ENCODE measurements around the gene CCDC87.

Gene CCDC87

GRCh38 chr11:66636411-66636810 lies 43.5 kb upstream of the CCDC87 start:
- peak overlapping the region; percentile 18; the same call in 1 of the 2 replicates for H3K27ac ChIP-seq (ENCODE audit: low read length)
- H3K4me1 ChIP-seq (ENCODE audit: insufficient read depth, low read length), result peaks cover 62% of the 10 kb centered on the region
- H3K79me2 ChIP-seq (ENCODE audit: insufficient read depth, low read length), result peaks cover 97% of the 10 kb centered on the region
- TF ChIP-seq EZH2 (IDR thresholded peaks at IDR 0.05; ENCODE audit: borderline replicate concordance, low read depth, low read length, severe bottlenecking), result no peak
- no peak for TF ChIP-seq CTCF (IDR thresholded peaks at IDR 0.05; ENCODE audit: borderline replicate concordance, extremely low read depth, low read length, poor library complexity, severe bottlenecking)
- H4K20me1 ChIP-seq (ENCODE audit: insufficient read depth, low read length), result peaks cover 68% of the 10 kb centered on the region
- H3K9me3 ChIP-seq (ENCODE audit: insufficient read depth, low read length, severe bottlenecking), result no peaks in the 10 kb centered on the region
- H3K4me2 ChIP-seq (ENCODE audit: insufficient read depth, low read length), result peak overlapping the region; percentile 32
- ATAC-seq (ENCODE audit: insufficient read depth, low read depth), result no peak
- no peak overlapping the region for H3K4me3 ChIP-seq (ENCODE audit: low read depth in 1 of 2, low read length in 2 of 2)
- peak overlapping the region; percentile 59; the same call in 1 of the 2 replicates for H3K9ac ChIP-seq (ENCODE audit: low read depth, low read length)
- no peak overlapping the region for H2AFZ ChIP-seq (ENCODE audit: low read depth, low read length)
- no peak for DNase-seq
- peaks cover 65% of the 10 kb centered on the region for H3K36me3 ChIP-seq (ENCODE audit: insufficient read depth, low read length)
- H3K27me3 ChIP-seq (ENCODE audit: insufficient read depth, low read length, poor library complexity), result no peaks in the 10 kb centered on the region

GRCh38 chr11:66632952-66633351 lies 40.1 kb upstream of the CCDC87 start:
- Histone ChIP-seq H3K79me2 (ENCODE audit: insufficient read depth, low read length) (peaks cover 100% of the 10 kb centered on the region), H3K9me3 (ENCODE audit: insufficient read depth, low read length, severe bottlenecking) (no peaks in the 10 kb centered on the region), H3K4me2 (ENCODE audit: insufficient read depth, low read length) (no peak overlapping the region), H3K27me3 (ENCODE audit: insufficient read depth, low read length, poor library complexity) (no peaks in the 10 kb centered on the region), H3K27ac (ENCODE audit: low read length) (no peak overlapping the region), H2AFZ (ENCODE audit: low read depth, low read length) (no peak overlapping the region), H3K36me3 (ENCODE audit: insufficient read depth, low read length) (peaks cover 67% of the 10 kb centered on the region), H3K4me1 (ENCODE audit: insufficient read depth, low read length) (peaks cover 40% of the 10 kb centered on the region), H4K20me1 (ENCODE audit: insufficient read depth, low read length) (peaks cover 70% of the 10 kb centered on the region), H3K4me3 (ENCODE audit: low read depth in 1 of 2, low read length in 2 of 2) (no peak overlapping the region), H3K9ac (ENCODE audit: low read depth, low read length) (no peak overlapping the region)
- DNase-seq (no peak), ATAC-seq (ENCODE audit: insufficient read depth, low read depth) (no peak)
- TF ChIP-seq EZH2 (IDR thresholded peaks at IDR 0.05; ENCODE audit: borderline replicate concordance, low read depth, low read length, severe bottlenecking), result no peak
- no peak for TF ChIP-seq CTCF (IDR thresholded peaks at IDR 0.05; ENCODE audit: borderline replicate concordance, extremely low read depth, low read length, poor library complexity, severe bottlenecking)

- no peak overlapping the region for H3K4me2 ChIP-seq (ENCODE audit: insufficient read depth, low read length)
- TF ChIP-seq CTCF (IDR thresholded peaks at IDR 0.05; ENCODE audit: borderline replicate concordance, extremely low read depth, low read length, poor library complexity, severe bottlenecking), result no peak
- no peak for TF ChIP-seq EZH2 (IDR thresholded peaks at IDR 0.05; ENCODE audit: borderline replicate concordance, low read depth, low read length, severe bottlenecking)
- no peak overlapping the region for H2AFZ ChIP-seq (ENCODE audit: low read depth, low read length)
- no peak overlapping the region for H3K9ac ChIP-seq (ENCODE audit: low read depth, low read length)
- DNase-seq, result no peak
- peaks cover 33% of the 10 kb centered on the region for H3K4me1 ChIP-seq (ENCODE audit: insufficient read depth, low read length)
- no peak overlapping the region for H3K27ac ChIP-seq (ENCODE audit: low read length)
- no peaks in the 10 kb centered on the region for H3K27me3 ChIP-seq (ENCODE audit: insufficient read depth, low read length, poor library complexity)
- no peaks in the 10 kb centered on the region for H3K9me3 ChIP-seq (ENCODE audit: insufficient read depth, low read length, severe bottlenecking)
- H3K36me3 ChIP-seq (ENCODE audit: insufficient read depth, low read length), result peaks cover 76% of the 10 kb centered on the region
- H3K4me3 ChIP-seq (ENCODE audit: low read depth in 1 of 2, low read length in 2 of 2), result no peak overlapping the region
- H3K79me2 ChIP-seq (ENCODE audit: insufficient read depth, low read length), result peaks cover 100% of the 10 kb centered on the region
- no peak for ATAC-seq (ENCODE audit: insufficient read depth, low read depth)
- H4K20me1 ChIP-seq (ENCODE audit: insufficient read depth, low read length), result peaks cover 81% of the 10 kb centered on the region
Measured at GRCh38 chr11:66631883-66632282, 39.0 kb upstream of the CCDC87 start.

GRCh38 chr11:66629356-66629755 lies 36.5 kb upstream of the CCDC87 start:
- peaks cover 93% of the 10 kb centered on the region for H3K36me3 ChIP-seq (ENCODE audit: insufficient read depth, low read length)
- H2AFZ ChIP-seq (ENCODE audit: low read depth, low read length), result no peak overlapping the region
- H3K27ac ChIP-seq (ENCODE audit: low read length), result no peak overlapping the region
- H3K9ac ChIP-seq (ENCODE audit: low read depth, low read length), result no peak overlapping the region
- no peaks in the 10 kb centered on the region for H3K27me3 ChIP-seq (ENCODE audit: insufficient read depth, low read length, poor library complexity)
- no peak overlapping the region for H3K4me2 ChIP-seq (ENCODE audit: insufficient read depth, low read length)
- TF ChIP-seq CTCF (IDR thresholded peaks at IDR 0.05; ENCODE audit: borderline replicate concordance, extremely low read depth, low read length, poor library complexity, severe bottlenecking) (no peak), EZH2 (IDR thresholded peaks at IDR 0.05; ENCODE audit: borderline replicate concordance, low read depth, low read length, severe bottlenecking) (no peak)
- H3K4me3 ChIP-seq (ENCODE audit: low read depth in 1 of 2, low read length in 2 of 2), result no peak overlapping the region
- no peaks in the 10 kb centered on the region for H3K9me3 ChIP-seq (ENCODE audit: insufficient read depth, low read length, severe bottlenecking)
- ATAC-seq (ENCODE audit: insufficient read depth, low read depth) (no peak), DNase-seq (no peak)
- peaks cover 35% of the 10 kb centered on the region for H3K4me1 ChIP-seq (ENCODE audit: insufficient read depth, low read length)
- H4K20me1 ChIP-seq (ENCODE audit: insufficient read depth, low read length), result peaks cover 88% of the 10 kb centered on the region
- peaks cover 100% of the 10 kb centered on the region for H3K79me2 ChIP-seq (ENCODE audit: insufficient read depth, low read length)

Data from DND-41 (cell line).